ENCODE data around the gene PIANP.

GRCh38 chr12:6730169-6730568, 29.6 kb upstream of the PIANP start:
- TF ChIP-seq CTCF (IDR thresholded peaks at IDR 0.05; ENCODE audit: low read depth, low read length) (no peak), EZH2phosphoT487 (IDR thresholded peaks at IDR 0.05; ENCODE audit: low read depth) (no peak)
